HG02678 (cell line): ENCODE results near the gene PPP1R9A.

Experiments used
- ATAC-seq: cut with Tn5 transposase; IDR thresholded peaks from one replicate; pipeline ENCODE4 v1.9.1; 2021; ENCODE audit warnings: mild to moderate bottlenecking, moderate library complexity; ENCODE audit not compliant: unreplicated experiment

The PPP1R9A gene

DNA sequence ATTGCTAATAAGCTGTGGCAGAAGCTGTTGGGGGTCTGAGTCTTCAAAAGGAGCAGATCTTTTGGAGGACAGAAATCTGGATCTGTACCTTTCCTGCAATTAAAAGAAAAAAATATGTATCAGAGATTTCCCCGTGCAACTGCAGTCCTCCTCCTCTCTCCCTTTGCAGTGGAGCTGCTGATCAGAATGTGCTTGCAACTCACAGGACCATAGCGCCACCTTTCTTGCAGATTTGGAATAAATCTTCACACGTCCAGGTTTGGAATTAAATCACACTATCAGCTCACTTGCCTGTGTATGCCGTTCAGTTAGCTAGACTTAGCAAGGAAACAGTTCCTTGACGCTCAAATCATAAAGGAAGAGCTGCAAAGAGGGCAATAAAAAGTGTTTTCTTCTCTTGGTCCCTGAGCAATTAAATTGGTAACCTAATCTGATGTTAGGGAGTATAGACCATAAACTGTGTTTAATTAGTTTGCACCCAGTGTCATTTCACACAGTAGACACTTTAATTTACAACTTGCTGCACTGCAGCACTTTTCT is 339.5 kb downstream of the PPP1R9A start:
- peak; percentile 60 for ATAC-seq

GRCh38 chr7:95250571-95250970 is 343.2 kb downstream of the PPP1R9A start:
- ATAC-seq: no peak

DNA sequence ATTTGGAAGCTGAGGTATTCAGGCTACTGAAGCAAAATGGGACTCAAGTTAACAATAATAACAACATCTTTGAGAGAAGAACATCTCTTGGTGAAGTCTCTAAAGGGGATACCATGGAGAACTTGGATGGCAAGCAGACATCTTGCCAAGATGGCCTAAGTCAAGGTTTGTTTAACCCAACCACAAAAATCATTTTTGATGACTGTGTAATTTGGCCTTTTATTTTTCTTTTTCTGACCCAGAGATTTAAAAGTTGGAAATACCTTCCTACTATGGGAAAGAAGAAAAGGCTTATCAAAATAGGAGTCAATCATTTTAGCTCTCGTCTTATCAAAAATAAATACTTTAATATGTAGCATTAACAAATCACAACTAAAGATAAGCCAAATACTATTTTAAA is 344.6 kb downstream of the PPP1R9A start:
- no peak for ATAC-seq

DNA sequence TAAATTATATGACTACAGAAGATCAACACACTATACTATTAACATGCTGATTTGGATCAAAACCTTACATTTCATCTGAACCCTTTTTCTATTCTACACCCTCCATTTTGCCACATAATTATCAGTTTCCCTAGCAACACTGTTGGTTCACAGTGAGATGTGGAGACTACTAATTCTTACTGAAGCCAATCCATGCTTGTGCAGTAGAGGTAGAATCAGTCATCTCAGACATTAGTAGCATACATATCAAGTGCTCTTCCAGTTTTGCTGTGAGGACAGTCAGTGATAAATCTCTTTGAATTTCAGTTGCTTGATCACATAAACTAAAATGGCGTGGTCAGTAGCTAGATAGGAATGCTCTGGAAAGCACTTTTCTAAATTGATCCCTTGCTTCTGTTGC is 346.6 kb downstream of the PPP1R9A start:
- ATAC-seq: no peak

DNA sequence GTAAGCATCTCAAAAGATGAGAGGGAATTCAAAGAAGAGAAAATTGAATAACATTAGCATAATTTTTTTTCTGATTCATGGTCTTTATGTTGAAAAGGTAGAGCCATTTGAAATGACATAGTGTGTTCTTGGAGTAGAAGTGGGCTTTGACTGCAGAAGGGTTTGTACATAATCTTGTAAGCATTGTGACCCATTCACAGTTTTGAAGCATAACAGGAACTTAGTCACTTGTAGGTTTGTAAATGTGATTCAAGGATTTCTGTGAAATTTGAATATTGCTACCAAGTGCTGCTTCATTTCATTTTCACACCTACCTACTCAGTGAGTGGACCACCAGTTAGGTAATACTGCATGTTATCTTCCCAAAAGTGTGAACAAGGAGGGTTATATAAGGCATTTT is 348.3 kb downstream of the PPP1R9A start:
- no peak for ATAC-seq

DNA sequence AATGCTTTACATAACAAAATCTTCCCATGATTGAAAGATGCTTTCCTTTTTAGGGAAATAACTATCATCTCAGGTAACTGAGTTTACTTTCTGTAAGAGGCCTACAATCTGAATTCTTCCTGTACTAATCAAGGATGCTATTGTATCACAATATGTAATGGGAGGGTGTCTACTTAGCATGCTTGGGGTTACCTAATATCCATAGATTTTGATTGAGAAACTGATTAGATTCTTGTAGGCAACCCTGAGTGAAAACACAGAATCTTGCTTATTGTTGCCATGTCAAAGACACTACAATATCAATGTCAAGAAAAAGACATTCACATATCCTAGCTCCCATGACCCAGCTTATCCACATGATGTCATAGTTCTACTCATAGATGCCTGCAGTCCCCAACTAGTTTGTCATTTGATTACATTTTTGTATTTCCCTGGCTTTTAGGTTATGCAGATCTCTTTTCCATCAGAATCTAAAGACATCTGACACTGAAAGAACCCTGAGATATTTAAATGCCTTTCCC is 354.6 kb downstream of the PPP1R9A start:
- ATAC-seq: no peak

DNA sequence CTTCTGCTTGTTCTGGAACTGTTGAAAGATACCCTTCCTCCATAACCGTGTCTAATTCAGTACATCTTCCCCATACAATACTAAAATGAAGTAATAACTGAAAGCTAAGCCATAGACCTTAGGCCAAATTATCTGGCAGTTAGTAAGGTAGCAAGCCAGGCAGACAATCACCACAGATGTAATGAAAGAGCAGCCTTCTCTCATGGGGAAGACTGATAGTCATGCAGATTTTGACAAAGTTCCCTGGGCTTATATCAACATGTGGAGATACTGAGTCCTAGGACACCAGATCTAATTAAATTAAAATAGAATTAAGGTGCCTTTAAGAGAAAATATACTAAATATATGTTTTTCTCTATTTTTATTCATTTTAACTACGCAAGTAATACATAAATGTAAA is 355.5 kb downstream of the PPP1R9A start:
- no peak for ATAC-seq

- no peak for ATAC-seq
Observed at GRCh38 chr7:95263785-95264362, 356.5 kb downstream of the PPP1R9A start.

DNA sequence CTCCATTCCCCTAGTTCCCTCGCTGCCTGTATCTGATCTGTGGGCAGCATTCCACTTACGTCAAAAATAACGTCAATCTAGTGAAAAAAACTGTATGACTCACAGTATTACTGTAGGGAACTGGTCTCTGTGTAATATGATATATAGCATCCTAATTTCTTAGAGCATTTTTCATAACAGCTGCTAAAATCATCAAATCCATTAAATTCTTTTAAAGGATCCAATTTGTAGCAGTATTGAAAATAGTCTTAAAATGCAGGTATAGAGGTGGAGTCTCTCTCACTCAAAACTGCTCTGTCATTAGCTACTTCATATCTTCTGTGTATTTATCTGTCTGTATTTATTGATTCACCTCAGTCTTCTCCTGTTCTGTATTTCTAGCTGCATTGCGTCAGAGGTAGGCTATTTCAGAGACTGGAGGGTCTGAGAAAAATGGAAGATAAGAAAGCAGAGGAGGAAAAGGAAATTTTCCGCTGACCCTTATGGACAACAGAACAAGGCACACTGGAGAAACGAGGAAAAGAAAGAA is 357.0 kb downstream of the PPP1R9A start:
- no peak for ATAC-seq

DNA sequence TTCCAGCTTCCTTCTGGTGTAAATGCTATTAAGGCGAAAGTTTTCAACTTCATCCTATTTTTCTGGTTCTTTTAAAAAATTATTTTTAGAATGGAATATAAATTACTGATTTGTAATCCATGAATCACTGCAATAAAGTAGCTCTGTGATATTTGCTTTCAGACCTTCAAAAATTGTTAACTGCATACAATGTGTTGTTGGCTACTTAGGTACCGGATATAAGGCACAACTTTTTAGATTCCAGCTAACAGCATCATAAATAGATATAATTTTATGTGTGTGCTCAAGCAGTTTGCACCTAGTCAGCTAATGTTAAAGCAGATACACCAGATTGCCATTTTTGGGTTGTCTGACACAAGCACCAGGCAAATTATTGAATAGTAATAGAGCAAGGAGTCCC is 358.2 kb downstream of the PPP1R9A start:
- no peak for ATAC-seq

DNA sequence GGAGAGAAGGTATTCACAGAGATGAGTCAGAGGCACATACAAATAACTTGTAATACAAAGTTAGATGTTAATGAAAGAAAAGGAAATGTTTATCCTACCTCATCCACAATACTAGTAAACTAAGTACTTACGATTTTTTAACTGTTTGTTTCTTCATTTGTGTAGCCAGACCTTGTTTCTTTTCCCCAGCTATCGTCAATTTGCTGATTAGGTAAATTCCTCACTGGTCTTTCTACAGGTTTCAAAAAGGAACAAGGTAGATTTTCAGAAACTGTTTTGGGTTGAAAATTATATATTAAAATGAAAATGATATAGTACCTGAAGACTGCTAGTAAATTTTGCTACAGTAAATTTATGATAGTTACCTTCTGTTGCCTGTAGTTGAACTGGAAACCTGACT is 360.4 kb downstream of the PPP1R9A start:
- no peak for ATAC-seq

- ATAC-seq: no peak
Observed at GRCh38 chr7:95269640-95270039, 362.2 kb downstream of the PPP1R9A start.

DNA sequence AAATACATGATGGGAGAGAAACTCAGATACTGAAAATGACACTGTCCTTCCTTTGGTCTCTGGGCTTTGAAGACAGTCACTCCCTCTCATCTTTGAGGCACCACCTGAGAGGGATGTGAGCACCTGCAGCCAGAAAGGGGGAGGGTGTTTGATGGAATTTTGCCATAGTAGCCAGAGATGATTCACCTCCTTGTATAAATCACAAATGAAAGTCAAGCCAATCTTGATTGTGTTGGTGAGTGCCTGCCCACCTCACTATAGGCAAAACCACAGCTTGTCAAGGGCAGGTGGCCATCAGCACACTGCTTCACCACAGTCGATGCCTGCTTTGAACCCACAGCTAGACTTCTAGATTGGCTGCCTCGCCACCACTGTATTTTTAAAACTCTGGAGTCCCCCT is 368.7 kb downstream of the PPP1R9A start:
- no peak for ATAC-seq

DNA sequence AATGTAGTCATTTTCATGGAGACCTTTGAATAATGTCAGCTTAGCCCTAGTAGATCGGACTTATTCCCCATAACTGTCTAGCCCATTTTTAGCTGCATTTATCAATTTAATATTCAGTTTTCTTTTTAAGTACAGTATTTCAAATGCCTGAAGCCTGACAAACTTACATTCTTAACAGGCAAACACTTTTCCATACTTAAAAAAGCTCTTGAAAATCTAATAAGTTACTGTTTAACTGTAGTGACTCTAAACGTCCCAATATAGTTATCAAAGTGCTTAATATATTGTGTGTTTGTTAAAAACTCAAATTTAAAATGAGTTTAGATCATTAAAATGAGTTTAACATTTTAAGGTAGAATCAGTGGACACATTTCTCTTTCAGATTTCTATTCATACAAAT is 372.0 kb downstream of the PPP1R9A start:
- ATAC-seq: no peak

DNA sequence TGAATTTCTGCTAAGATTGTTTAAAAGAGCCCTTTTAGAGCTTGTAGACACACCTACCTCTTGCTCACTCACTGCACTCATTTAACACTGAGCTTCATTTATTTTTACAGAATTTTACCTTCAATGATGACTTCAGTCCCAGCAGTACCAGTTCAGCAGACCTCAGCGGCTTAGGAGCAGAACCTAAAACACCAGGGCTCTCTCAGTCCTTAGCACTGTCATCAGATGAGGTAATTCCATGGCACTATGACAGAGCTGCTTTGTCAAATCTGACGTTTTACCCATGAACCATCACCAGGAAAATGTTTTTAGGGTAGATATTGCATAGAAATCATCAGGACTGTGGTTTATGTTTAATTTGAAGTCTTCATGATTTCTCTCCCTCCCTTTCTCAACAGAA is 378.7 kb downstream of the PPP1R9A start:
- no peak for ATAC-seq

- no peak for ATAC-seq
Observed at GRCh38 chr7:95290166-95290830, 382.9 kb downstream of the PPP1R9A start.

DNA sequence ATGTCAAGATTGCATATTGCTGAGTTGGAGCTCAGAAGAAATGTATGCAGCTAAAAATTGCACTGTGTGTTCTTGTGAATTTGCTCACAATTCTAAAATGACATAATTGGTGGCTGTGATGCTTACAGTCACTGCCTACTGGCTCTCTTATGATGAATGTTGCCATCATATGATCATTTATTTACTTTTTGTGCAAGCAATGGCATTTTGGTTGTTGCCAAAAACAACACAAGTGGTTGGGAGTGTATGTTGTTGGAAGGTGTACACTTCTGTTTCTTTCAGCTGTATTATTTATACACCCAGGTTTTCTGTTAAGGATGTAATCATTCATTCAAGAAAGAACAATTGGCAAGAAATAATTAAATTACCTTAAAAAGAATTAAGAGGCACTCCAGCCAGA is 388.0 kb downstream of the PPP1R9A start:
- no peak for ATAC-seq

GRCh38 chr7:95296456-95296855 is 389.1 kb downstream of the PPP1R9A start:
- ATAC-seq: no peak

GRCh38 chr7:95297041-95297440 is 389.6 kb downstream of the PPP1R9A start:
- no peak for ATAC-seq

- no peak for ATAC-seq
Observed at GRCh38 chr7:95298091-95298490, 390.7 kb downstream of the PPP1R9A start.

DNA sequence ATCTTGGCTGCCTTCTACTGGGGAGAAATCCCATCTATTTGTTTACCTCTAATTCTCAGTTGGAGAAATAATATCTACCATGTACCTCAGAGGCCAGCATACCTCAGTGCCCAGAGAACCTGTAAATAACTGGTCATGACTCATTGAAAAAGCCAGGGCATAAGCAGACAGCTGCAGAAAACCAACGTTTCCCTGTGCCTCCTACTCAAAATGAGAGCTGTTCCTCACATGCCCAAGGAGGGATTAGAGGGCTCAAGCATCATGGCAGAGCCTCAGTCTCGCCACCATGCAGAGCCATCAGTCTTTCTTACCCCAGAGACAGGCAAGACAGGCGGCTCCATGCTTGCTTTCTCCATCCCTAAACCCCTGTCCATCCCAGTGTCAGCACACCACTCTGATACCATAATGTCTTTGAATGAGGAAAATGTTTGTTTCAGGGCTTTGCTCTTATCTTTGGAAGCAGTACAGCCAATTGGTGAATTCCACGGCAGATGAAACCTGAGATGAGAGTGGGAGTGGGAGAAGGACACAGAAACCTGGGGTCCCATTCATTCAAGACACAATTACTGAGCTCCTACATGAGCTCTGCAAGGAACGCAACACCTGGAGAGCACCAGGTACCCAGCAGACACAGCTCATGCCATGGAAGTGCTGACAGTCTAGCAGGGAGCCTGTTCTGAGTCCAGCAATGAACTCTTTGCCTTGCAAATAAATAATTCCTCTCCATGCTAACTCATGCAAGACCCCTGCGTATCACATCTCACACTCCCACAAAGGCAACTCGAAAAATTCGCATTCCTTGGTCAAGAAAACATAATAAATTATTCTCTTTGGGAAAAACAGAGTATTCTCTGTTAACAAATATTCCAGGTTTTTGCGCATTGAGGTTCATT is 395.9 kb downstream of the PPP1R9A start:
- no peak for ATAC-seq
